ENCODE results near the gene TARS1.

The TARS1 gene

DNA sequence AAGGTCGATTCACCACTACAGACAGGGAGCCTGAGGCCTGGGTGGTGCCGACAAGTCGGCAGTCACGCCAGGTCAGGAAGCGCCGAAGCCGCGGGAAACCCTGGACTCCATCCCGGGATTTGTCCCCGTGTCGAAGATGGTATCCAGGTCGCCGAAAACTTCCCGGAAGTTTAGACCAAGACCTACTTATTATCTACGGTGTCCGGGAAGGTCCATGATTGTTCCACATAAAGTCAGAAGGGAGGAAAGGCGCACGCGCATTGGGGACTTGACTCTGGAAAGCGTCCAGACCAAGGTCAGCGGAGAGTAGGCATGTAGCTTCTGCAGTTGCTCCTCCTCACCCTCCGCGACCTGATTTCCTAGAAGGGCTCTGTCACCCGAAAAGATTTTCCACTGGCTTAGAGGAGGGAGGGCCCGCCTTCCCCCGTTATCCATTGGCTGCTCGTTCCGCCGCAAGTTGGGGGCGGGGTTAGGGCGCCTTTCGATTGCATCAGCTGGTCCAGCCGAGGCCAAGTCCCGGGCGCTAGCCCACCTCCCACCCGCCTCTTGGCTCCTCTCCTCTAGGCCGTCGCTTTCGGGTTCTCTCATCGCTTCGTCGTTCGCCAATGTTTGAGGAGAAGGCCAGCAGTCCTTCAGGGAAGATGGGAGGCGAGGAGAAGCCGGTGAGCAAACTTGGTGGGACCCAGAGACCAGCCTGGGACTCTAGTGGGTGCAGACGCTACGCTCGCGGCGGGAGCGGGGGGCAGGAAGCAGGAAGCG, at the start of gene TARS1:
TARS1 (plus strand) TSS at position 484 of the 759 bp plus-strand sequence; CDS start at position 606, 122 bp downstream.
- peak; percentile 97 for DNase-seq

GRCh38 chr5:33398501-33398900, 42.3 kb upstream of the TARS1 start:
- DNase-seq, result no peak

DNA sequence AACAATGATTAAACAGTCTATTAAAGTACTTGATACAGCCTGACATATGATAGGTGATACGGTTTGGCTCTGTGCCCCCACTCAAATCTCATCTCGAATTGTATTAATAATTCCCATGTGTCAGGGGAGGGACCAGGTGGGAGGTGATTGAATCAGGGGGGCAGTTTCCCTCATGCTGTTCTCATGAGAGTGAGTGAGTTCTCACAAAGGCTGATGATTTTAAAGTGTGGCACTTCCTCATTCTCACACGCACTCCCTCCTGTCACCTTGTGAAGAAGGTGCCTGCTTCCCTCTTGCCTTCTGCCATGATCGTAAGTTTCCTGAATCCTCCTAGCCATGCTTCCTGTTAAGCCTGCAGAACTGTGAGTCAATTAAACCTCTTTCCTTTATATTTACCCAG, 40.1 kb upstream of the TARS1 start:
- no peak for DNase-seq

- DNase-seq, result peak; percentile 62
These were observed 39.0 kb upstream of the TARS1 start for GRCh38 chr5:33401482-33402390.

- DNase-seq, result no peak
These were observed 37.6 kb upstream of the TARS1 start for GRCh38 chr5:33403187-33403586.

- no peak for DNase-seq
These were observed 31.9 kb upstream of the TARS1 start for GRCh38 chr5:33408816-33409215.

GRCh38 chr5:33409435-33410170, 31.2 kb upstream of the TARS1 start:
- DNase-seq, result no peak

- no peak for DNase-seq
These were observed 30.5 kb upstream of the TARS1 start for GRCh38 chr5:33410221-33410620.

- DNase-seq, result no peak
These were observed 29.3 kb upstream of the TARS1 start for GRCh38 chr5:33411498-33411897.

GRCh38 chr5:33415811-33416354, 24.9 kb upstream of the TARS1 start:
- no peak for DNase-seq

DNA sequence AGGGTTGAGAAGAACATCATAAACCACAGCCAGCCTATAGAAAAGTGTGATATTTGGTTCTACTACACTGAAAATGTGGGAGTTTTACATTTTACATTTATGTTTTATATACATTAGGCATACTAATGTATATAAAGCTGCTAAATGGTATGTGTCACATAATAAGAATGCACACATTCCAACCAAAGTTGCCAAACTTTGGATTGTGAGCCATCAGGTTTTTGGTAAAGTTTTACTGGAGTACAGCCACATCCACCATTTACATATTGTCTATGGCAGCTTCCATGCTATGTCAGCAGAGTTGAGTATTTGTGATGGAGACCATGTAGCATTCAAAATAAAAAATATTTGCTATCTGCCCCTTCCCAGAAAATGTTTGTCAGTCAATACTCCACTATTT, 23.1 kb upstream of the TARS1 start:
- no peak for DNase-seq

DNA sequence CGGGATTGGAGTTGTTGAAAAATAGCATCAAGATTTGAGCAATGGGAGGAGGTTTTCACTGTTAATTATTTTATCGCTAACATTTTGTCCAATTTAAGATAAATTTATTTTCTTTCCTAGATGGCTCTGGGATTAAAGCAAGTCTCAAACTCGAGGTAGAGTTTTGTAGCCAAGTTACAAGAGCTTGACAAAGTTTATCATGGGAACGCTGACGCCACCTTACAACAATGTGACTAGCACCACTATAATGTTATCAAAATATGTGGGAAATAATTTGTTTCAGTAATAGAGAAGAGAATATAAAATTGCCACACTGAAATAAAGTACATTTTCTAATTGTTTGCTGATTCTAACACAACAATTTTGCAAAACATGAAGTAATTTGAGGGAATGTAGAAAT, 19.8 kb upstream of the TARS1 start:
- no peak for DNase-seq

DNA sequence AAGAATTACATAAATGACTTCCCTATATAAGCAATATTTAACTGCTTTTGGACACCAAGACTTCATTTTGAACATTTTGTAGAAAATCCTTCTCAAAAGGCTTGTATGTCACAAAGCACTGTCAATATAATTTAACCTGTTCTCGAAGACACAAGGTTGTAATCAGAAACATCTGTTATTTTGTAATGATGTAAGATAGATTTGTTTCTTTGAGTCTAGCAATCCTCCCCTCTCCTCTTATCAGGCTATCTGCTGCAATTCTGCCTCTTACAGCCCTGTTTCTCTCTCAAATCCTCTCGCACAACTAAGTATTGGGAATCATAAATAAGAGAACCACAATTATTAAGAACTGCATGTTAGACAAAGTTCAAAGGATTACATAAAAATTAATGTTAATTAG, 18.6 kb upstream of the TARS1 start:
- no peak for DNase-seq

- no peak for DNase-seq
These were observed 17.6 kb upstream of the TARS1 start for GRCh38 chr5:33423018-33423630.

GRCh38 chr5:33425314-33425713, 15.5 kb upstream of the TARS1 start:
- no peak for DNase-seq

- no peak for DNase-seq
These were observed 9.8 kb upstream of the TARS1 start for GRCh38 chr5:33430983-33431382.

- DNase-seq, result no peak
These were observed 8.1 kb upstream of the TARS1 start for GRCh38 chr5:33432656-33433055.

GRCh38 chr5:33433303-33434240, 7.2 kb upstream of the TARS1 start:
- no peak for DNase-seq

DNA sequence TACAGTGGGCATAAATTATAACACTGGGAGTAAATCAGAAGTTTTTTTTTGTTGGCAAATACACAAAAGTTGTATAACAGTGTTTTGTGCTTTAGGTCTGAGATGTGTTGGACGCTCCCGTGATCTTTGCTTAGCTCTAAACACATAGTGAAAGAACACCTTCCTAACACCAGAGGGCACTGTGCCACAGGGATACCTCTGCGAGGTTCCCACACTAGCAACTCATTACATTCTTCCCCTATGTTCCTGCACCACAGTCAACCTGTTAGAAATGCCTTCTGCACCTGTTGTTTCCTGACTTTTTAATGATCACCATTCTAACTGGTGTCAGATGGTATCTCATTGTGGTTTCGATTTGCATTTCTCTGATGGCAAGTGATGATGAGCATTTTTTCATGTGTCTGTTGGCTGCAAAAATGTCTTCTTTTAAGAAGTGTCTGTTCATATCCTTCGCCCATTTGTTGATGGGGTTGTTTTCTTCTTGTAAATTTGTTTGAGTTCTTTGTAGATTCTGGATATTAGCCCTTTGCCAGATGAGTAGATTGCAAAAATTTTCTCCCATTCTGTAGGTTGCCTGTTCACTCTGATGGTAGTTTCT, 4.8 kb upstream of the TARS1 start:
- DNase-seq, result peak; percentile 61

DNA sequence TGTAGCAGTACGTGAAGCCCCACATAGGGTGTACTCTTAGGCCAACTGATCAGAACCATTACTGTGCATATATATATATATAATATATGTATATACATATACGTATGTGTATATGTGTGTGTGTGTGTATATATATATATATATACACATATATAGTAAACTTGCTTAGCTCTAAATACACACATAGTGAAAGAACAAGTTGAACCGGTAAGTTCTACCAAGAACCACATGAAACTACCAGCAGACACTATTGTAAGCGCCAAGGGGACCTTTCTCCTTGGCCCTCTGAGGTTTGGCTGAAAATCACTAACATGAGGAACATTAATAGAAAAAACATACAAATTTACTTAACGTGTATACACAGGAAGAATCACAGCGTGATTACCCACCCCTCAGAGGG, 1.8 kb upstream of the TARS1 start:
- no peak for DNase-seq

GRCh38 chr5:33439905-33440481, 772 bp upstream of the TARS1 start:
- no peak for DNase-seq

Data from retina (tissue), 1 donor.